DMS53 treated with DMSO at 0.1 percent for 48 hours (cell line): ENCODE measurements around the gene MIPEP.

Source experiments
- DNase-seq: peaks from one replicate; lab custom pipeline; 2025; ENCODE audit not compliant: unreplicated experiment; lab: John Stamatoyannopoulos, UW

MIPEP gene

GRCh38 chr13:23811366-23812062 is 77.7 kb downstream of the MIPEP start:
- DNase-seq: no peak

- no peak for DNase-seq
Observed at GRCh38 chr13:23810685-23811240, 78.4 kb downstream of the MIPEP start.

DNA sequence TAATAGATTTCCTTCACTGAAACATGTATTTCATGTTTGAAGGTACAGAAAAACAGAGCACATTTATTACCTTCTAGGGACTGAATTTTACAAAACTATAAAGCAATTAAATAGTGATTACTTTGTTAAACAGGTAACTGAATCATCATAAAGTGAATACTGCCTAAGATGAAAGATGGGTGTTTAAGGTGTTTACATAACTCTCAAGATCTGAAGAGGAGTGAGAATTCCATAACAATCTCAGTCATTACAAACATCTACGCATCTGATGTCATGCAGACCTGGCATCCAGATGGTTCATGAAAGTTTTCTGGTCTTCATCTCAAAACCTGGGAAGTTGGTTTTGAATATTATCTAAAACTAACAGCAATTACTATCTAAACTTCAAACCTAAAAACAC is 80.4 kb downstream of the MIPEP start:
- DNase-seq: no peak

GRCh38 chr13:23806874-23807526 is 82.2 kb downstream of the MIPEP start:
- DNase-seq: peak; percentile 15

GRCh38 chr13:23805821-23806220 is 83.4 kb downstream of the MIPEP start:
- DNase-seq: no peak

GRCh38 chr13:23805122-23805521 is 84.1 kb downstream of the MIPEP start:
- no peak for DNase-seq

DNA sequence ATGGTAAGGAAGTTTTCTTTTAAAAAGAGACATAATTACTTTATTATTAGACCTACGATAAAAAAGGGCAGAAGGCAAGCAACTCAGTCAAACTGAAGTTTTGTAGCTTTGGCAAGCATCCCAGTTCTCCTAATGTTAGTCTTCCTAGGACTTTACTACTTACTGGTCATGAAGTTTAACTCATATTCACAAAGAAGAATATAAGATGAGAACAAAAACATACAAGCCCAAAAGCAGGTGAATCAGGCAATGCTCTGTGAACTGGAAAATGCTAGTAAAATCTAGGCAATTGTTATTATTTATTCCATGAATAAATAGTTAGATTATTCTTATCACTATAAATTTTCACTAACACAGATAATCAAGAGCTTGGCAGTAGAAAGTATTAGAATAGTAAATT is 85.0 kb downstream of the MIPEP start:
- no peak for DNase-seq

- no peak for DNase-seq
Observed at GRCh38 chr13:23801141-23801540, 88.1 kb downstream of the MIPEP start.

- DNase-seq: no peak
Observed at GRCh38 chr13:23799945-23800344, 89.3 kb downstream of the MIPEP start.

- DNase-seq: no peak
Observed at GRCh38 chr13:23797276-23797903, 91.8 kb downstream of the MIPEP start.

DNA sequence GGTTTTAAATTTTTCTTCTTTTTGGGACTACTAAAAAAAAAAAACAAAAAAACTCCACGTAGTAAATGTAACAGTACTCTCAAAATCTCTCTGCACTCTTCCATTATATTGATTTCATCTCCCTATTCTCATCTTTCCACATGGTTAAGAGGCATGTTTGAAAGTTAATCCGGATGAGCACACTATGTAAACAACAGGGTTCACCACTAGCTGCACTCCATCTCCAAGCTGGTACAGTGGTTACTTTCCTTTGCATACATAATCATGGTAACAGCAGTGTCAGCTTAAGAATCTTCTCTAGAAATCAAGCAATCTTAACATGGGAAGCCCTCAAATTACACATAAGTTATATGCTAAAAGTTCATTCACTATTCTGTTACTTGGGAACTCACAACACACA is 92.6 kb downstream of the MIPEP start:
- peak; percentile 77 for DNase-seq

DNA sequence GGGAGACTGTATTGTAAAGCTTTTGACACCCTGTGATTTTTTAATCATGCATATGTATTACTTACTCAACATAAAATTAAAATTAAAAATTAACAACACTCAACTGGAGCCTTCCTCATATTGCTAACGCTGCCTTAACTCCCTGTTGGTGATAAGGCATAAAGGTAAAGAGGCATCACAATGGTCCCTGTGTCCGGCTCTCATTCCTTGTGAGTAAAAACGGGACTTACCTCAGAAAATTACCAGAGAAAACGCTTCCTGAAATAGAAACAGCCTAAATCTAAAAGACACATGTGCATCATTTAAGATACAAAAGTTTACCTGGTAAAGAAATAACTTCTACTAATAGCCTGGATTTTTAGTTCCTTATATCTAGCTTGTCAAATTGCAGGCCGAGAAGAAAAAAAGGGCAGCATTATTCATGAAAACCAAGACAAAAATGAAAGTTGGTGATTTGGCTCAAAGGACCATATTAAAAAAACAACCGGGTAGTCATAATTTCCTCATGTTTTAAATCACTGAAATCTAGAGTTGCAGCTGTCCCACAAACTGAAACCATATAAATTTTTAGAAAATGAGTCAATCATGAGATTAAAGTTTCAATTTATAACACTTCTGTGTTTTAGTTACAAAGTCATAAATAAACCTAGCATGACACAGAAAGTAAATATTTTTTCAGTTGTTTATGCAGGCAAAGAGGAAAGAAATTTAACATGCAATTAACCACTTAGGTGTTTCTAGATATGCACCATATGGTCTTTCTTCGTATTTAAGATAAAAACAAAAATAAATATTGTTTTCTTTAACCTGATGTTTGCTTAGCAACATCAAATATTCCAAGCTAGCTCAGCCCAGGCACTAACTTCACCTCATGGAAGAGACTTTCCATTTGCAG is 94.7 kb downstream of the MIPEP start:
- DNase-seq: peak; percentile 15

DNA sequence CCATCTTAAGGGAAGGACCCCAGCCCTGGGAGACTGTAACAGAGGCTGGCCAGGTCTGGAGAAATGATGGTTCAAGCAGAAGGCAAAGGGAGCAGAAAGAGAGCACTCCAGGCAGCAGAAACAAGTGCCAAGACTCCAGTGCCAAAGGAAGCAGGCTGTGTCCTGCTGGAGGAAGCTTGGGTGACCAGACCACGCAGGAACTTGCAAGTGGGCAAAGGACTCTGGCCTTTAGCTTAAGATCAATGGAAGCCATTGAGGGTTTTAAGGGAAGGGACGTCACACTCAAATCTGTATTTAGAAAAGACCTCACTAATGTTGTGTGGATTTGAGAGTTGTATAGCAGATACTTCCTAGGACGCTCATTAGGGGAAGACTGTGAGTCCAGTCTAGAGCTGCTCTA is 95.5 kb downstream of the MIPEP start:
- DNase-seq: no peak

DNA sequence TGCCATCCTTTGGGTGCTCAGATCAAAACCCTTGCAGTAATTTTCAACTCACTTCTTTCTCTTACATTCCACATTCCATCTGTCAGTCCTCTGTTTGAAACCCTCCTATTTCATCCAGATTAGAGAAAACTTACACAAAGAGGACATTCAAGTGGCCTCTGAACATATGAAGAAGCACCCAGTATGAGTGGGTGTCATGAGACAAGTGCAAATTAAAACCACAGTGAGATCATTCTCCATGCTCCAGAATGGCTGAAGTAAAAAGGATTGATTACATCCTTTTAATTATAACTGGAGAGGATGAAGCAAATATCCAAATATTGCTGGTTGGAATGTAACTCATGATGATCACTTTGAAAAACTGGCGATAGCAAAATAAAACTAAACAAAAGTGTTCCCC is 96.5 kb downstream of the MIPEP start:
- no peak for DNase-seq

GRCh38 chr13:23790577-23791170 is 98.5 kb downstream of the MIPEP start:
- no peak for DNase-seq

DNA sequence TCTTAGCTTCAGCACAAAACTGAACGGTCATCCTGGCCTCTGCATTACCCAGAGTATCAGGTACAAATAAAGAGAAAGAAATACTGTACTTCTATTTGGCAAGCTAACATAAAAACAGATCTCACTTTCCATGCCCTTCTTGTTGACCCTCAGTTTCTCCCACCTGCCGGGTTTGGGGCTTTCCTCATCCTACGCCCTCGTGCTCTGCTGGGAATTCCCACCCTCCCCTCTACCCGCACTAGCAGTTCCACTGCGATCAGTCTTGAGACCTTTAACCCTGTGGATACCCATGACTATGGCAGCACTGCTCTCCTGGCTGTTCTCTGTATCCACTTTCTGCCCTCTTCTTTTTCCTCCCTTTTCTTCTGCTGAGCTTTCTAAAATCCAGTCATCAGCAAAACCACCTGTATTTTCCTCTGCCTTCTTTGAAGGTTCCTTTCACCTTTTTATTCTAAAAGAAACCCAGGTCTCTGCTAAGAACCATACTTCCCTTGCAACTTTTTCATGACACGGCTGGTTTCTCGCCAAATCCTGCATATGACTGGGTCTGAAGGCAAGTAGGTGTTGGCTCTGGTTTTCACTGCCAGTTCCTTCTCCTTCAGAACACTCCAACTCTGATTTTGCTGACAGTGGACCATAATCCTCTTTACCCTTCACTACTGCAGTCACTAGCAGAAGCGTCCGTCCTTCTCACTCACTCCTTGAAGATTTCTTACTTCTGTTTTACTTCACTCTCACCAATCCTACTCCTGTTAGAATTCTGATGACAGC is 99.4 kb downstream of the MIPEP start:
- DNase-seq: no peak

GRCh38 chr13:23788459-23788858 is 100.7 kb downstream of the MIPEP start:
- no peak for DNase-seq

DNA sequence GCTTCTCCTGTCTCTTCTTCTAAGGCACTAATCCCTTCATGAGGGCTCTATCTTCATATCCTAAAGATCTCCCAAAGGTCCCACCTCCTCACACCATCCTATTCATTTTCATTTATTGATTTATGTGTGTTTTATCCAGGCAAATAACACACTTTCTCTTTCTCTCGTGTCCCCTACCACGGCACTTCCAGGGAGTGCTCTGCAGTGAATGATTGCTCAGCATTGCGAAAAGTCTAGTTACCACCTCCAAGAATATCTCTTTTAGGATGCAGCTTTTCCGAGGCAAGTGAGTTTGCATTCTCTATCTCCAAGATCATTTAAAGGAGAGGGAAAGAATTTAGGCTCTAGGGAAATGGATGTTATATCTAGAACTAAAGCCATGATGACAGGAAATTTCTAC is 101.7 kb downstream of the MIPEP start:
- no peak for DNase-seq

DNA sequence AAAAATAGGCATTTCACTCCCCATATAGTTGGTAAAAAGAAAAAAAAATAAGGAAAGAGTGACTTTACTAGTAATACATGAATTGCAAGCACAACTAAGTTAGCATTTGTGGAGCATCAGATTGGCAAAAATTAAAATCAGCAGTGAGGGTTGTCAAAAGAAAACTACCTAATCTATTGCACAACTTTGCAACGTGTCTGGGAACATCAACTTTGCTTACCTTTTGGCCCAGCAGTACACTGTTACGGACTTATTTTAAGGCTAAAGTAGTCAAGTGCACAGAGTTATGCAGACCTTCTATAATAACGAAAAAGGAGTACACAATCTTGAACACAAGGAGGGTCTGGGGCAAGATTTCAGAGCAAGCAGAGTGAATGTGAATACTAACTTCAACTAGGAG is 102.6 kb downstream of the MIPEP start:
- no peak for DNase-seq

DNA sequence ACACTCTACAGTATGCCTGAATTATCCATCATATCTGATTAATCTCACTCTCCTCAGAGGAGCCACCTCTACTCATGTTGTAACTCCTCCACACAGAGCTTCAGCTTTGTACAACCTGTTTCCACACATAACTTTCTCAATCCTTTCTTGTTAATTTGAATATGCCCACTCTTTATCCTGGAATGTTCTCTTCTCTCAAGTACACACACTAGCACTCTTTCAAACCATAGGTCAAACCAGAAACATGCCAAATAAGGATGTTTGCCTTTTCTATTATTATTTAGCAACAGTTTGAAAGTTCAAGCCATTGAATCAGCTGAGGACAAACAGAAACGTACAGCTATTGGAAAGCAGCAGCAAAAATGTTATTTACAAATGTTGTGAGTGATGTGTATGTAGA is 110.3 kb downstream of the MIPEP start:
- no peak for DNase-seq
